ENCODE measurements around the gene USP38. TPM values are rescaled to one million over a fixed set of nuclear protein-coding genes. Genes with fewer than 3 reads are reported as not detected.

Gene USP38
- 27.2 and 28.2 TPM in 2 replicates for total RNA-seq

GRCh38 chr4:143184503-143185252 is at the start of gene USP38:
Gene USP38 (plus strand): TSS chr4:143184917. CDS start chr4:143185451, 534 bp downstream.

Other genes with a start within 250 kb of the USP38 start
- 20.1 and 27.5 TPM in 2 replicates for gene GAB1, start 152.0 kb downstream of the USP38 start, total RNA-seq

All from articular chondrocyte of knee joint (primary cell).